Cerebellar nuclear complex (tissue), 1 donor: ENCODE measurements around the gene SYNPO.

Source experiments
- DNase-seq, 2 experiments: peaks; one replicate each; lab custom pipeline; 2025; lab: John Stamatoyannopoulos, UW

SYNPO gene

GRCh38 chr5:150625831-150626746, 14.4 kb upstream of the SYNPO start:
- DNase-seq = no peak

DNA sequence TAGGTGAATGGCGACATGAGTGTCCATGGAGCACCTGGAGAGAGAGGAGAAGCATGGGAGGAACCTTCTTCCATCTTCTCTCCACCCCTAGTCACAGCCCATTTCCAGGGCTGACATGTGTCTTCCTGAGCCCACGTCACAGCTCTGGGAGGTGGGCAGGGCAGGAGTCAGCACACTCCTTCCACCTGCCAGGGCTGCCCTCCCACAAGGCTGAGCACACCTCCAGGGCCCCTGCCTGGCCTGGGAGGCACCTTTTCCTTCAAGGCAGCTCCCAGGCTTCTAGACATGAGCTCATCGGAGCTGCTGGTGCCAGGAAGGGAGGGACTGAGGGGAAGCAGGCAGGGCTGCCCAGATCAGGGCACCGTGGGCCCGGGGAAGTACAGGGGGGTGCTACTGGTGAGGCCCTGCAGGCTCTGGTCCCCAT, 13.6 kb upstream of the SYNPO start:
- DNase-seq = no peak

GRCh38 chr5:150627731-150628545, 12.5 kb upstream of the SYNPO start:
- no peak for DNase-seq

DNA sequence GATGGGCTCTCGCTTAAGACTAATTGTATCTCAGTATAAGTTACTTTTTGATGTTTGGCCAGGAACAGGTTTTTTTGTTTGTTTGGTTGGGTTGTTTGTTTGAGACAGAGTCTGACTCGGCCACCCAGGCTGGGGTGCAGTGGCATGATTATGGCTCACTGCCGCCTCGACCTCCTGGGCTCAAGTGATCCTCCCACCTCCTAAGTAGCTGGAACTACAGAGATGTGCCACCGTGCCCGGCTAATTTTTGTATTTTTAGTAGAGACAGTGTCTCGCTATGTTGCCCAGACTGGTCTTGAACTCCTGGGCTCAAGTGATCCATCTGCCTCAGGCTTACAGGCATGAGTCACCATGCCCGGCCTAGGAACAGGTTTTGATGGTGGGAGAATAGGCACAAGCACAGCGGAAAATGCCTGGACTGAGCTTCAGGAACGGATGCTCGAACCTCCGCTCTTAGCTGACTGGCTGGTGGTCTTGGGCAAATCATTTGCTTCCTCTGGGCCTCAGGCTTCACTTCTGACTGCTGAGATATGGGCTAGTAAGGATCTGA, 11.4 kb upstream of the SYNPO start:
- DNase-seq = no peak

- no peak for DNase-seq
Measured at GRCh38 chr5:150630016-150630415, 10.4 kb upstream of the SYNPO start.

- no peak for DNase-seq
Measured at GRCh38 chr5:150630461-150631325, 9.8 kb upstream of the SYNPO start.

GRCh38 chr5:150631326-150631701, 9.1 kb upstream of the SYNPO start:
- no peak for DNase-seq

- no peak for DNase-seq
Measured at GRCh38 chr5:150632305-150633160, 7.9 kb upstream of the SYNPO start.

DNA sequence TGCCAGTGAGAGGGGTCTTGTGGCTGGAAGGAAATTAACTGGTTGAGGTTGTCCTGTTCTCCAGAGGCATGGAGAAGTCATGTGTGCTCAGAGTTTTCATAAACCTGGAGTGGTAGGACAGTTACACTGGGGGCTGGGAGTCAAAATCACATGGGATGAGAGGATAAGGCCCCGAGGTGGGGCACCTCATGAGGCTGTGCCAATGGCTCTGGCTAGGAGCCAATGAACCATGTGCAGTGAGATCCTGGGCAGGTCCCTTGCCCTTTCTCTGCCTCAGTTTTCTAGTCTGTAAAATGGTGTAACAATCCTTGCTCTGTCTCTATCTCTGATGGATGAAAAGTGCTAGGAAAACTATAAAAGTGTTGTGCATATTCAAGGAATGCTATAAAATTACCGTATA, 7.0 kb upstream of the SYNPO start:
- DNase-seq = no peak

GRCh38 chr5:150636391-150637244, 3.8 kb upstream of the SYNPO start:
- DNase-seq = no peak

GRCh38 chr5:150637245-150638052, 3.0 kb upstream of the SYNPO start:
- DNase-seq = no peak

- no peak for DNase-seq
Measured at GRCh38 chr5:150638053-150638444, 2.4 kb upstream of the SYNPO start.

DNA sequence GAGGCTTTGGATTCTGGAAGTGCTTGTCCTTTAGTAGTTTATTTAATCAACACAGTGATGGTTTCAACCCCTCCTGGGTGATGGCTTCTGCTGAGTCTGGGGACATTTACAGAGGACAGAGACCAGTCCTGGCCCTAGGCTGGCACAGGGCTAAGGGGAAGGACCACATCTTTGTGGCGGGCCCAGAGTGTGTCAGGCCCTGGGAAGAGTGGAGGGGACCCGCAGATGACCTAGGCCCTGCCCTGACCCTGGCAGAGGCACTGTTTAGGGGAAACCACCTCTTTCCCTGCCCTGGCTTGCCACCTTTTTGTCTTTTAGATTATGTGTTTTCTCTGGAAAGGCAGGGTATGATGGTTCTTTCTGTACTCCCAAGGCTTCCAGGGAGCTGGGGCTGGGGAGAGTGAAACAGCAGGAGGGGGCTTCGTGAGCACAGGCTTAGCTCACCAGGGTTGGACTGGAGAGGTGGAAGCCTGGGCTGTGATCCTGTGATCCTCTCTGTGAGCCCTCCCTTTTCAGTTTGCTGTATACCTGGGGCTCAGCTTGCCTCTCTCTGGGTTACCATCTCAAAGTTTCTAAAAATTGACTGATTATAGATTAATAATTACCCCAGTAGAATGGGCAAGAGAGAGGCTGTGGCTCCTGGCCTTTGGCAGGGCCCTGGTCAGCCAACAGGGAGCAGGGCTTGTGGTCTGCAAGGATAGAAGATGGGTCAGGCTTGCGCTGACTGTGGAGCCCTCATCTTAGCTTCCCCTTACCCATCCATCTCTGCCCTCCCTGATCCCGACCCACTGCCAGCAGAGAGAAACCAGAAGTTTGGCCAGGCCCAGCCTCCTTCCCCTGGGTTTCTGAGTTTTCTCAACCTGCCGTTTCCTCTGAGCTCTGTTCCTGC, 1.7 kb upstream of the SYNPO start:
- DNase-seq = no peak

- no peak for DNase-seq
Measured at GRCh38 chr5:150639377-150639692, 1.1 kb upstream of the SYNPO start.

DNA sequence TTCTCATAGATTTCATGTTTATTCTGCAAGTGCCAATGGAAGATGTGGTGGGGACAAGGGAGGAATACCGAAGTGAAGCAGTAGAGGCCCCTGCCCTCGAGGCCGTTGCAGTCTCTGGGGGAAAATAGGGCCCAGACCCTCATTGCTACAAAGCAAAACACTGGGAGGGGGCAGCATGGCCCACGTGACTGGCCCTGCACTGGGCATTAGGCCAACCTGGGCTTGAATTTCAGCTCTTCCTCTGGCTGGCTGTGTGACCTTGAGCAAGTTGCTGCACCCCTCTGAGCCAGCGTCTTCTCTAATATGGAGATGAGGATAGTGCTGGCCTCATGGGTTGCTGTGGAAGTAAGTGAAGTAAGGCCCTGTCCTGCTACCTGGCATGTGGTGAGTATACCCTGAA, 709 bp upstream of the SYNPO start:
- no peak for DNase-seq

DNA sequence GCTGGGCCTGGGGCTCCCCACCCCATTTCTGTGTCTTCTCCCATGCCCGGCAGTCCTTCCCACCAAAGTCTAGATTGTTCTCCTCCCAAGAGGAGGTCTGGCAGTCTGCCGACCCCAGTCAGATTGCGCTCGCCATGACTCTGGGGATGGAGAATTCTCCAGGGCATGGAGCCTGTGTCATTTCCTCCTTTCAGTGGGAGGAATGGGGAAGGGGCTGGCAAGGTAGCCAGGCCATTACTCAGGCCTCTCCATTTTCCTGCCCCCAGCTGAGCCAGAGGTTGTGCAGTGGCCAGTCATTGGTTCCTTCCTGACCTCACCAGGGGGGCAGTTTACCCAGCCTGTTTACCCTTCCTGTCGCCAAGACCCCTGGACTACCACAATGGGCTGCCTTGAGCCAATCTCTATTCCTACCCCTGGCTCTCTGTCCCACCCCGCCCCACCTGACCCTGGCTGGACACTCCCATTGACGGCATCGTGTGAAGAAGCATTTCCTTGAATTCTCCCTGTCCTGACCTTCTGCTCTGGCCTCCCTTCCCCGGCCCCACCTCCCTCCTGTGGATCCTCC, 628 bp downstream of the SYNPO start:
- DNase-seq = no peak

DNA sequence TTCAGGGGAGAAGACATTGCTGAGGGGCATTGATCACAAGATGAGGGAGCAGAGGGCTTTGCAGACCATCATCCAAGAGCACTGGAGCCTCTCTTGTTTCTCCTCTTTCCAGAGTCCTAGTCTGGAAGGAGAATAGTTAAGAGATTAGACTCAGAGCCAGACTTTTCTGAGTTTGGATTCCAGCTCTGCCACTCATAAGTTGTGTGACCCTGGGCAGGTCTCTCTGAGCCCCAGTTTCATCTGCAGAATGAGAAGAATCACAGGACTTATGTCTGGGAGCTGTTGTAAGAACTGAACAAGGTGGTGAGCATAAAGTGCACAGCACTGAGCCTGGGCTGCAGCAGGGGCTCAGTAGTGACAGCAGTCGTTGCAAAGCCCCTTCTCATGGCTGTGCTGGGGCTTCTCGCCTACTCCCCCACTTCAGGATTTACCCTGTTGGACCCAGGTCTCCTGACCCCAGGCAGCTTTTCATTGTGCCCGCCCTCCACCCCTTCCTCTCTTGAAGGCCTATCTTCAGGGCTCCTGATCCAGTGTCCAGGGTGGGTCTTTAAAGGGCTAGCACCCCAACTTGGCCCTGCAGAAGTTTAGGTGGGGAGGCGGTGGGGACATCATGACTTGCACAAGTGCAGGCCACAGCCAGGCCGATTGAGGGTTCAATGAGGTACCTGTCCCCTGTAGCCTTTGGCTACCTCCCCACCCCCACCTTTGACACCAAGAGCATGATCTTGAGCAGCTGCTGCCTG, 1.5 kb downstream of the SYNPO start:
- no peak for DNase-seq
